ENCODE results near the gene TAGLN3.
A peak's percentile ranks its signal among the peaks of the same experiment; 100 is the strongest.

Gene TAGLN3

DNA sequence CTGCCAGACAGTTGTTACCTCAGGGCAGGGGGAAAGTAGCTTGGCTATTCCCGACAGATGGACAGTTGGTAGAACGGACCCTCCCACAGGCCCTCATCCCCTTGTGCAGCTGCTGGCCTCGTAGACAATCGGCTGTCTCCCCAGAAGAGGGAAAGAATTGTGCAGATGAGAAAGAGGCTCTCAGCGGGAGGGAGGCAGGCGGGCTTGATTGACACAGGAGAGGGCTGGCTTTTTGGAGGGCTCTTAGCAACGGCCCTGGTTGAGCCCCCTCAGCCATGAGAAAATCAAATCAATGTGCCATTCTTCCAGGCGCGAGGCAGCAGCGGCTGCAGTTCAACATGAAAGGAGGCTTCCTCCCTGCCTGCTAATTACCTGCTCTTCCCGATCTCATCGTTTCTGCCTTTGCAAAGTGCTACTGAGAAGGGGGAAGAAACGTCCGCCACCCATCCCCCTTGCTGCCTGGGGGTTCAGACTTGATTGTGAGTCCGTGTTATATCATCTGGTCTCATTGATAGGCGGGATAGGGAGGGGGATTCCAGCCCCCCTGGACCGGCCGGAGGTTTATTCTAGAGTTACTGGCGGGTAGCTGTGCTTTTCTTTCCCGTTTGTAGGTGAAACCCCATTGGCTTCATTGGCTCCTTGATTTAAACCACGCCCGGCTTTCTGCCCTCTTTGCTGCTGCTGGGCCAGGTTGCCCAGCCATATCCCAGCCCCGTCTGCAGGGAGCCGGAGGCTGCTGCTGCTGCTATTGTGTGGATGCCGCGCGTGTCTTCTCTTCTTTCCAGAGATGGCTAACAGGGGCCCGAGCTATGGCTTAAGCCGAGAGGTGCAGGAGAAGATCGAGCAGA, at the start of gene TAGLN3:
Gene TAGLN3 (plus strand): TSS at position 287 of the 848 bp plus-strand sequence. CDS start 501 bp downstream, at position 788.
- DNase-seq (ENCODE audit: low spot score), result no peak

GRCh38 chr3:111949712-111950111, 49.0 kb upstream of the TAGLN3 start:
- no peak for DNase-seq (ENCODE audit: low spot score)

GRCh38 chr3:111951032-111951431, 47.7 kb upstream of the TAGLN3 start:
- DNase-seq (ENCODE audit: low spot score), result no peak

DNA sequence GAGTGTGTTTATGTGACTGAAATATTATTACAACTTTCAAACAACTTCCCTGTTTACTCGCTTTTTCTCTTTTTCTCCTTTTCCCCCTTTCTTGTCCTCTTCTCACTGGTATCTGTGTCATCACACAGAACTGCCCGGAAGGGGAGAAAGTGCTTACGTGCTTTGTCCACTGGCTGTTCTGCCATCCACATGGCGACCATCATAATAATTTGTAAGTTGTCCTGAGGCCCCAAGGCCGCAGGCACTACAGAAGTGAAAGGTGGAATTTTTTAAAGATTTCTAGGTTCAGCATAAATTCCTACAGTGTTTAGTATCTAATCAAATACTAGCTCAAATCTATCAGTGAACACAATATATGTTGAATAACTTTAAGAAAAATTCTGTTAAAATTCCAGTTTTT, 46.6 kb upstream of the TAGLN3 start:
- no peak for DNase-seq (ENCODE audit: low spot score)

- no peak for DNase-seq (ENCODE audit: low spot score)
These were observed 45.8 kb upstream of the TAGLN3 start for GRCh38 chr3:111952866-111953450.

GRCh38 chr3:111954228-111954990, 44.3 kb upstream of the TAGLN3 start:
- DNase-seq (ENCODE audit: low spot score), result no peak

GRCh38 chr3:111955876-111956275, 42.8 kb upstream of the TAGLN3 start:
- no peak for DNase-seq (ENCODE audit: low spot score)

DNA sequence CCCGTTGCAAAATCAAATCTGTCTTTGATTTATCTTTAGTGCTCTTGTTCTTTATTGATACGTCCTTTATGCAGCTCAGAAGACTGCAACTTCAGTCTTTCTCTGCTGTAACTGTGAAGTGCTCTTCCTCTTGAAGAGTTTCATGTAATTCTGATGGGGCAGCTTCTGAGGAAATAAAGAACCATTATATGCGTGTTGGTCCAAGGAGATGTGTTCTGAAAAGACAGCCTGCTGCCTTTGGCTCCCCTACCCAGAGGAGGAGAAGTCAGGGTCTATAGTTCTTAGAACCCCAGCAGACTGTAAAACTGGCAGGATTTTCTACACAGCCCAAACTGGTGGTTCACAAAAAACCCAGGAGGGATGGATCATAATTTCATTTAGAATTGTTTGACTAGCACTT, 42.3 kb upstream of the TAGLN3 start:
- DNase-seq (ENCODE audit: low spot score), result no peak

GRCh38 chr3:111956995-111957734, 41.6 kb upstream of the TAGLN3 start:
- DNase-seq (ENCODE audit: low spot score), result peak; percentile 43

DNA sequence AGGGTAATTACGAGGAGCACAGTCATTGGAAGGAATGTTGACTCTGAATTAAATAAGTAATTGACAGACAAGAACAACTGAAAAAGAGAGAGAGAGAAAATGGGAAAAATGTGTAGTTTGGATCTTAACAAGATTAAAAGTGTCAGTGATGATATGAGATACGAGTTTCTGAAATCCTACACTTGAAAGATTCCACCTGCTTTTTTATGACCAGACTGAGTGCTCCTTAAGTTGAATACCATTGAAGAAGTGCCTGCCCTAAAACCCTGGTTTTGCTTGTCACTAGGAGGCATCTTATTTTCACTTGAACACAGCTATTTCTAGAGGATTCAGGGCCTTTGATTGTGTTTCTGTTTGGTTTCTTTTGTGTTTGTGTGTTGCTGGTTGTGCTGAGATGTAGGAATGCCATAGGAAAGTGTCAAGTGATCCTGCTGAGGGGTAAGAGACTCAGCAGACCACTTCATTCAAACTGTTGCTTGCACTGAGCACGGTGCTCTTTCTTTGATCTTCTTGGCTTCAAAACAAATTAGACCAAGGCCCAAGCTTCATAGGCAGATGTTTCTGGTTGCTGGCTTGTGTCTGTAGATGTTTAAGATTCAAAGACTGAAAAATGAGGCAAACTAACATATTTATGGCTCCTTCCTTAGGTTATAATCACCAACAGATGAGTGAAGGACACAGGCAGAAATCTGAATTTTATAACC, 37.1 kb upstream of the TAGLN3 start:
- no peak for DNase-seq (ENCODE audit: low spot score)

GRCh38 chr3:111963424-111963823, 35.3 kb upstream of the TAGLN3 start:
- DNase-seq (ENCODE audit: low spot score), result peak; percentile 74

DNA sequence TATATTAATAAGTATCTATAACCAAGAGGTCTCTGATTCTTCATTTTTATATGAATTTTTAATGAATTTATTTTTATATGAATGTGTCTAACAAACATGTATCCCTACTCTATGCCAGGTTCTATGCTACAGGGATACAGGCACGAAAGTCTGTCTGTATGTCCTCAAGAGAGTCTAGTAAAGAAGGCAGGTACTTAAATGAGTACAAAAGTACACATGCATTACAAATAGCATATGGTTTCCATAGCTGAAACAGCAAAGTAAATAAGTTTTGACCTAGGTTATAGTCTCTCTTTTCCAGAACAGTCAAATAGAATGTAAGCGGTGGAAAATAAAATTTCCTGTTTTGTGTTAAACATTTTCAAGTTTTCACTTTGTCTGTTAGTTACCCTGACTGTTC, 33.2 kb upstream of the TAGLN3 start:
- DNase-seq (ENCODE audit: low spot score), result no peak

DNA sequence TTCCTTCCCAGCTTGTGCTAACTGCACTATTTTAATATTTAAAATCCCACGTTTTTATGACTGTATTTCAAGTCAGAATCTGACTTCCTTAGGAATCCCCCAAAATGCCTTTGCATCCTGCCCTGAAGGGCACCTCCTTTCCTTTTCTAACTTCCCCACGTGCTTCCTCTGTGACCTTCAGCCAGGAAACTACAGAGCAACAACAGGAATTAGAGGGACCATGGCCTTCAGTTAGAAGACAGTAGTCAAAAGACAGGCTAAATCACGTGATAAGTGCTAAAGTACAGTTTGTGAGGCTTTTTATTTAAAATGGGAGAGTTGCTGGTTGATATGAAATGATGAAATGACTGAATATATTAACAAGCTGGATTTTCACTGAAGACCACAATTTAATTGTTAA, 31.7 kb upstream of the TAGLN3 start:
- peak; percentile 75 for DNase-seq (ENCODE audit: low spot score)

GRCh38 chr3:111967651-111968274, 31.0 kb upstream of the TAGLN3 start:
- peak; percentile 77 for DNase-seq (ENCODE audit: low spot score)

GRCh38 chr3:111968319-111969054, 30.2 kb upstream of the TAGLN3 start:
- no peak for DNase-seq (ENCODE audit: low spot score)

DNA sequence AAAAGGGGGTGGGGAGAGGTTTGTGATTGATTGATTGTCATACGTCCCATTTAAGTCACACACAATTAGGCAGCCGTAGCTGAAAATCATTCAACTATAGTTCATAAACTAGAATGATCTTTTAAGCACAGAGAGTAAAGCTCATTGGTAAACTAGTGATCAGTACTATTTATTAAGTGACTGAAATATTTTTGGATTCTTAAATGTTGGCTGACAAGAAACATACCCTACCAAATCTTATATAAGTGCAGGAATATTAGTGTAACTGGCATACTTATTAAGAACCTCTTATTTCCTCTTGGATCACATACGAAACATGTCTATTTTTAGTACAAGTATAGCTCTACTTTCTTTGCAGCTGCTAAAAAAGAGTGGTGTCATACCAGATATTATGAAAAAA, 28.3 kb upstream of the TAGLN3 start:
- DNase-seq (ENCODE audit: low spot score), result no peak

DNA sequence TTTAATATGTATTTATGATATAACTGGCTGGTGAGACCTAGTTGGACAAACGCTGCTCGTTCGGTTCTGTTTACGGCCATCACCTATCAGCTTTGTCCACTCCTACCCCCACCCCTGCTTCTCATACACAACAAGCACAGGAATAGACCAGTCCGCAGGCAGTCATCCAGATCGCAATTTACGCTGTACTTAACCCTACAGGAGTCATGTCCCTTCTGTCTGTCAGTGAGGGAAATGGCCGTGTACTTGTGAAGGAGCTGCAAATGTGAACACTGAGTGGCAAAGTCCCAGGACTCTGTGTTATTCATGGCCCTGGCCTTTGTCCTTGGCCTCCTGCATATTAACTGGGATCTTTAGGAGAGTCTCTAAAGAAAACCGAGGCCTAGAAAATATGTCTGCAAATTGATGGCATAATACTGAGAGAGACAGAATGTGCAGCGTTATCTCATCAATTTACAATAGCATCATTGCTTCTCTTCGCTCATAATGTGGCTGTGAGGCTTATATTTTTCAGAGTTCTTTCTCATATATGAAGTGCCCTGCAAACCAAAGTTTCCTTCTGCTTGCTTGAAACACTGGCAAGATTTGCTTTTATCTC, 27.1 kb upstream of the TAGLN3 start:
- DNase-seq (ENCODE audit: low spot score), result no peak

GRCh38 chr3:111972891-111973290, 25.8 kb upstream of the TAGLN3 start:
- DNase-seq (ENCODE audit: low spot score), result no peak

DNA sequence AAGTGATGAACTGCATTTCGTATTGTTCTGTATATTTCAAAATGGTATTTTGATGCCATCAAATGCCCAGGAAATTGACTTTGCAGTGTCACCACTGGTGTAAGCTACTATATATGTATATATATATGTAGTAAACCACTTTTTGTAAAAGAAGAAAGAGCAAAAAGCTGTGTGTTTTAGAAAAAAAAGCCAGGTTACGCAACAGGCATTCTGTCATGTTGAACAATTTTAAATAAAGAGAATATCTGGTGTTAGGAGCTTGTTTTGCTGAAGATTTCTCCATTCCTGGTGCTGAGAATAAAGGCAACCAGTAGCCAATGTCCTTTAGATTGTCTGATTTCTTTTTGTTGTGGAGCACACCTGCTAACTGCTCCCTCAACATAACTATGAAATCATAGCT, 23.6 kb upstream of the TAGLN3 start:
- no peak for DNase-seq (ENCODE audit: low spot score)

GRCh38 chr3:111976254-111976653, 22.5 kb upstream of the TAGLN3 start:
- no peak for DNase-seq (ENCODE audit: low spot score)

Measured in kidney capillary endothelial cell (primary cell).